Tibial nerve (tissue), 3 donors: ENCODE data around the gene TPSD1.

ENCODE experiments used
- CTCF ChIP-seq, 5 experiments: fragments of 200-600 bp in 3 of 5; fragments of 450-650 bp in 2 of 5; sonication (generic) in 3 of 5; IDR thresholded peaks; one replicate each; pipeline ENCODE4 v1.5.1; 2016 to 2019; ENCODE audit warnings: antibody characterized with exemption in 5 of 5, mild to moderate bottlenecking in 3 of 5, moderate library complexity in 2 of 5
- POLR2A ChIP-seq, 2 donors: fragments of 450-650 bp; IDR thresholded peaks; one replicate each; pipeline ENCODE4 v1.6.1; 2017; ENCODE audit warnings: antibody characterized with exemption in 2 of 2, mild to moderate bottlenecking in 2 of 2, moderate library complexity in 2 of 2

GRCh38 chr16:1208239-1208830 lies 47.5 kb upstream of the TPSD1 start:
- TF ChIP-seq CTCF (IDR thresholded peaks at IDR 0.05) (no peak), POLR2A (IDR thresholded peaks at IDR 0.05) (no peak)
